ENCODE results near the gene STX17.

STX17 gene

GRCh38 chr9:99948896-99949295 lies 42.4 kb downstream of the STX17 start:
- no peak overlapping the region for H2AFZ ChIP-seq (ENCODE audit: low read depth)
- no peak overlapping the region for H3K4me2 ChIP-seq
- no peaks in the 10 kb centered on the region for H4K20me1 ChIP-seq (ENCODE audit: insufficient read depth)
- H3K27ac ChIP-seq, result no peak overlapping the region
- no peak for TF ChIP-seq CTCF (conservative IDR thresholded peaks at IDR 0.05; ENCODE audit: low read depth, low read length)
- H3K27me3 ChIP-seq (ENCODE audit: insufficient read depth, low read depth), result no peaks in the 10 kb centered on the region
- no peak overlapping the region for H3K9ac ChIP-seq
- no peaks in the 10 kb centered on the region for H3K79me2 ChIP-seq (ENCODE audit: insufficient read depth, low read depth)
- H3K4me3 ChIP-seq (IDR thresholded peaks at IDR 0.05; ENCODE audit: insufficient read depth, low read depth, low read length), result no peak overlapping the region
- H3K36me3 ChIP-seq (ENCODE audit: insufficient read depth), result no peaks in the 10 kb centered on the region
- no peaks in the 10 kb centered on the region for H3K4me1 ChIP-seq (ENCODE audit: low read depth, poor library complexity, severe bottlenecking)

- Histone ChIP-seq H3K4me1 (ENCODE audit: low read depth, poor library complexity, severe bottlenecking) (no peaks in the 10 kb centered on the region), H3K4me2 (no peak overlapping the region), H3K27ac (no peak overlapping the region), H3K79me2 (ENCODE audit: insufficient read depth, low read depth) (no peaks in the 10 kb centered on the region), H3K9ac (no peak overlapping the region), H3K36me3 (ENCODE audit: insufficient read depth) (no peaks in the 10 kb centered on the region), H3K27me3 (ENCODE audit: insufficient read depth, low read depth) (no peaks in the 10 kb centered on the region), H3K4me3 (IDR thresholded peaks at IDR 0.05; ENCODE audit: insufficient read depth, low read depth, low read length) (no peak overlapping the region), H2AFZ (ENCODE audit: low read depth) (no peak overlapping the region), H4K20me1 (ENCODE audit: insufficient read depth) (no peaks in the 10 kb centered on the region)
- no peak for TF ChIP-seq CTCF (conservative IDR thresholded peaks at IDR 0.05; ENCODE audit: low read depth, low read length)
Measured at GRCh38 chr9:99953861-99954507, 47.5 kb downstream of the STX17 start.

GRCh38 chr9:99954819-99955218 lies 48.4 kb downstream of the STX17 start:
- H4K20me1 ChIP-seq (ENCODE audit: insufficient read depth), result no peaks in the 10 kb centered on the region
- no peaks in the 10 kb centered on the region for H3K4me1 ChIP-seq (ENCODE audit: low read depth, poor library complexity, severe bottlenecking)
- no peak for TF ChIP-seq CTCF (conservative IDR thresholded peaks at IDR 0.05; ENCODE audit: low read depth, low read length)
- H3K27ac ChIP-seq, result no peak overlapping the region
- H3K36me3 ChIP-seq (ENCODE audit: insufficient read depth), result no peaks in the 10 kb centered on the region
- no peak overlapping the region for H3K9ac ChIP-seq
- no peaks in the 10 kb centered on the region for H3K27me3 ChIP-seq (ENCODE audit: insufficient read depth, low read depth)
- no peaks in the 10 kb centered on the region for H3K79me2 ChIP-seq (ENCODE audit: insufficient read depth, low read depth)
- no peak overlapping the region for H2AFZ ChIP-seq (ENCODE audit: low read depth)
- no peak overlapping the region for H3K4me3 ChIP-seq (IDR thresholded peaks at IDR 0.05; ENCODE audit: insufficient read depth, low read depth, low read length)
- no peak overlapping the region for H3K4me2 ChIP-seq

- no peak overlapping the region for H2AFZ ChIP-seq (ENCODE audit: low read depth)
- no peak for TF ChIP-seq CTCF (conservative IDR thresholded peaks at IDR 0.05; ENCODE audit: low read depth, low read length)
- no peaks in the 10 kb centered on the region for H3K4me1 ChIP-seq (ENCODE audit: low read depth, poor library complexity, severe bottlenecking)
- no peaks in the 10 kb centered on the region for H3K27me3 ChIP-seq (ENCODE audit: insufficient read depth, low read depth)
- H3K36me3 ChIP-seq (ENCODE audit: insufficient read depth), result no peaks in the 10 kb centered on the region
- no peak overlapping the region for H3K4me2 ChIP-seq
- no peak overlapping the region for H3K4me3 ChIP-seq (IDR thresholded peaks at IDR 0.05; ENCODE audit: insufficient read depth, low read depth, low read length)
- H4K20me1 ChIP-seq (ENCODE audit: insufficient read depth), result no peaks in the 10 kb centered on the region
- no peaks in the 10 kb centered on the region for H3K79me2 ChIP-seq (ENCODE audit: insufficient read depth, low read depth)
- no peak overlapping the region for H3K27ac ChIP-seq
- H3K9ac ChIP-seq, result no peak overlapping the region
Measured at GRCh38 chr9:99955606-99956005, 49.2 kb downstream of the STX17 start.
